Effector memory CD4-positive, alpha-beta T cell (primary cell): ENCODE data around the gene EFCAB12.
"Not testable (repeated sequence)": the region's sequence is repeated elsewhere in the genome, so short reads cannot be mapped to it uniquely, and the experiment has no call there.

Source experiments
- DNase-seq, 3 donors: peaks; one replicate each; pipeline ENCODE4 v3.0.0-alpha.2; 2020
- H3K27ac ChIP-seq: 2 replicates; pipeline ENCODE4 v1.7.0; 2013; ENCODE audit warnings: mild to moderate bottlenecking, low read length, moderate library complexity; ENCODE audit not compliant: insufficient read depth, poor library complexity, severe bottlenecking
- H3K27me3 ChIP-seq: replicated peaks from 2 replicates; pipeline ENCODE4 v1.7.0; 2013; ENCODE audit warnings: mild to moderate bottlenecking, low read length; ENCODE audit not compliant: insufficient read depth, control insufficient read depth, poor library complexity, severe bottlenecking
- H3K36me3 ChIP-seq: 2 replicates; pipeline ENCODE4 v1.7.0; 2013; ENCODE audit warnings: mild to moderate bottlenecking, low read length, moderate library complexity; ENCODE audit not compliant: control insufficient read depth, insufficient read depth
- H3K4me1 ChIP-seq: 2 replicates; pipeline ENCODE4 v1.7.0; 2013; ENCODE audit warnings: low read length, mild to moderate bottlenecking; ENCODE audit not compliant: control insufficient read depth, insufficient read depth, poor library complexity, severe bottlenecking
- H3K4me3 ChIP-seq: 2 replicates; pipeline ENCODE4 v1.7.0; 2013; ENCODE audit warnings: low read length, low read depth, mild to moderate bottlenecking; ENCODE audit not compliant: insufficient read depth, poor library complexity, severe bottlenecking
- H3K9me3 ChIP-seq: 2 replicates; pipeline ENCODE4 v1.7.0; 2013; ENCODE audit warnings: mild to moderate bottlenecking, low read length, moderate library complexity; ENCODE audit not compliant: control insufficient read depth

EFCAB12 gene

DNA sequence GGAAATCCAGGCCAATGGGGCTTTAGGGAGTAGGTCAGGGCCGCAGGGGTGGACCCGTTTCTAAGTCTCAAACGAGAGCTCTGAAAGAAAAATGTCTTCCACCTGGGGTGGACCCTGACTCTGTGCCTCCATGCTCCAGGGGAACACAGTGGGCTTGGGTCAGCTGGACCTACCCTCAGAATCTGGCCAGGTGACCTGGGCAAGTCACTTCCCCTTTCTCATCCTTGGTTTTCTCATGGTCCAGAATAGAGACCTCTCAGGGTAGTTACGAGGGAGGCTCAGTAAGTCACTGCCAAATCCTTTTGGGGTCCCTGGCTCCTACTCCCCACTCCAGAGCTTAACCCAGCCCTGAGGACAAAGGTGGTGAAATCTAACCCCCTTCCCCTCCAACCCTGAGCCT, 25.8 kb downstream of the EFCAB12 start:
- Histone ChIP-seq H3K4me1 (peaks cover 13% of the 10 kb centered on the region), H3K4me3 (no peak overlapping the region), H3K36me3 (no peaks in the 10 kb centered on the region), H3K27me3 (no peaks in the 10 kb centered on the region), H3K9me3 (no peaks in the 10 kb centered on the region), H3K27ac (no peak overlapping the region)
- no peak for DNase-seq

GRCh38 chr3:129402210-129402609, 26.2 kb downstream of the EFCAB12 start:
- Histone ChIP-seq H3K36me3 (no peaks in the 10 kb centered on the region), H3K27ac (no peak overlapping the region), H3K27me3 (no peaks in the 10 kb centered on the region), H3K4me3 (no peak overlapping the region), H3K4me1 (peaks cover 15% of the 10 kb centered on the region), H3K9me3 (no peaks in the 10 kb centered on the region)
- DNase-seq = no peak

GRCh38 chr3:129399895-129400357, 28.5 kb downstream of the EFCAB12 start:
- Histone ChIP-seq H3K9me3 (no peaks in the 10 kb centered on the region), H3K36me3 (peaks cover 12% of the 10 kb centered on the region), H3K27ac (peak overlapping the region; percentile 91), H3K27me3 (no peaks in the 10 kb centered on the region), H3K4me1 (peaks cover 15% of the 10 kb centered on the region), H3K4me3 (no peak overlapping the region)
- no peak for DNase-seq

DNA sequence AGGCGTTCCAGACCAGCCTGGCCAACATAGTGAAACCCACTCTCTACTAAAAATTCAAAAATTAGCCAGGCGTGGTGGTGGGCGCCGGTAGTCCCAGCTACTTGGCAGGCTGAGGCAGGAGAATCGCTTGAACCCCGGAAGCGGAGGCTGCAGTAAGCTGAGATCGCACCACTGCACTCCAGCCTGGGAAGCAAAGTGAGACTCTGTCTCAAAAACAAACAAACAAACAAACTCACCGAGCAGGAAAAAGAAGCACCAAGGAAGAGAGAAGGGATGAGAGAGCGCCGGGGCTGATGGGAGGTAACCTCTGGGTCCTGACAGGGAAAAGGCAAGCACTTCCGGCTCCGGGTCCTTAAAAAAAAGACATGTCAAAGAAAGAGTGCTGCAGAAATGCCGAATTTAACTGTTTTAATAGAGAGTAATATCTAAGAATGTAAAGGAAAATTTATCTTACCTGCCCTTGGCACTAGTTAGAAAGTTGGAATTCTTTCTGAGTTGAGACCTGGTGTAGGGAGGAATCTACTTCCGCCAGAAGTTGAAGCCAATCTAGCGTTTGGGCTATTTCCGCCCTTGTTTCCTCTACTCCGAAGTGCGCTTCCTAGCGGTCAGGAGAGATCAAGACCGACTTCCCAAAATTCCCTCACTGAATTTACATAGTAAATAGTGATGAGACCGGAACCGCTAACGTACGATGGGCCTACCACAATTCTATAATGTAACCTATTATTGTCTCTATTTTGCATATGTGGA, 29.1 kb downstream of the EFCAB12 start:
- peak; percentile 48 to 70 (median 62) for DNase-seq
- Histone ChIP-seq H3K4me1 (peaks cover 15% of the 10 kb centered on the region), H3K27ac (peak overlapping the region; percentile 91), H3K36me3 (peaks cover 12% of the 10 kb centered on the region), H3K4me3 (peak overlapping the region; percentile 88), H3K9me3 (no peaks in the 10 kb centered on the region), H3K27me3 (no peaks in the 10 kb centered on the region)

DNA sequence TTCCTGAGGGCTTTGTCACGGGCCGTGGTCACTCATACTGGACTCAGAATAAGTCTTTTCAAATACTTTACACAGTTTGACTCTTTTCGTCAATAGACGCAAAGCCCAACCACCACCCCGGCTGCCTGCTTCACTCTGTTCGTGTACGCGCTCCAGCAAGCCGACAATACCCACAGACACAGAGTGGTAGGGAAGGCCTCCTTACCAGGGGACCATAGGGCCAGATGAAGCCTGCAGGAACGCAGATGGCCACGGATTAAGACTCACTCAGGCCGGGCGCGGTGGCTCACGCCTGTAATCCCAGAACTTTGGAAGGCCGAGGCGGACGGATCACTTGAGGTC, 29.7 kb downstream of the EFCAB12 start:
- peaks cover 15% of the 10 kb centered on the region for H3K4me1 ChIP-seq
- H3K27me3 ChIP-seq = no peaks in the 10 kb centered on the region
- peak in 1 of 3 donors; percentile 3 for DNase-seq
- peak overlapping the region; percentile 88 for H3K4me3 ChIP-seq
- H3K27ac ChIP-seq = peak overlapping the region; percentile 91
- H3K36me3 ChIP-seq = peaks cover 12% of the 10 kb centered on the region
- no peaks in the 10 kb centered on the region for H3K9me3 ChIP-seq

DNA sequence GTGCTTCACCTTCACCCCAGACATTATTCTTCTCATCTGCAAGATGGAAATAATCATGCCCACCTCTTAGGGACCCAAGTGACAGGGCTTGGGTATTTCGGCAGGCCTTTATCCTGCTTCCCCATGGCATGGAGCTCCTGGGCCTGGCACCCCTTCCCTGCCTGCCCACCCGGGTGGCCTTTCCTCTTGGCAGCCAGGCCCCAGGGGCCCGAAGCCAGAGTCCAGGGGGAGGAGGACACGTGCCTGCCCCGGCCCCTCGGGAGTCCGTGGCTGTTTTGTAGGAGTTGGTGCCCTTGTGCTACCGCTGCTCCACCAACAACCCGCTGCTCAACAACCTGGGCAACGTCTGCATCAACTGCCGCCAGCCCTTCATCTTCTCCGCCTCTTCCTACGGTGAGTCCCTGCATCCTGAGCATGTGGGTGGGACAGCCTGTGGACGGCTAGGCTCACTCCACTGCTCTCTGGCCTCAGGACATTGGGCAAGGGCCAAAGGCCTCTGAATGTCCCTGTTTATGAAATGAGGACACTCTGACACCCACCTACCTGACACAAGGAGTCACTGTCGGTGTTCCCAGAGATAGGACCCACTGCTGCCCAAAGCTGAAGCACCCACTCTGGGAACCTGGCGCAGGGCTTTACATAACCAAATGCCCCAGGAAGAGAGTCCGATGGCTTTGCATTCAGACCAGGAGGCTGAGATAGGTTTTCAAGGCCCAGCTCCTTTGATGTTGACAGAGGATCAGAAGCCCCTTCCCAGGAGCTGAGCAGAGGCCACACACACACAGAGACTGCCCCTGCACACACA, 34.5 kb downstream of the EFCAB12 start:
- not testable (repeated sequence) for H3K9me3 ChIP-seq, H3K4me3 ChIP-seq, H3K27ac ChIP-seq, DNase-seq, H3K27me3 ChIP-seq
- Histone ChIP-seq H3K4me1 (peaks cover 15% of the 10 kb centered on the region), H3K36me3 (peaks cover 34% of the 10 kb centered on the region)

- H3K4me3 ChIP-seq = no peak overlapping the region
- no peaks in the 10 kb centered on the region for H3K9me3 ChIP-seq
- H3K36me3 ChIP-seq = peaks cover 37% of the 10 kb centered on the region
- no peak overlapping the region for H3K27ac ChIP-seq
- H3K4me1 ChIP-seq = peaks cover 8% of the 10 kb centered on the region
- H3K27me3 ChIP-seq = no peaks in the 10 kb centered on the region
- no peak for DNase-seq
These were observed 35.2 kb downstream of the EFCAB12 start for GRCh38 chr3:129393271-129393670.

- not testable (repeated sequence) for H3K27me3 ChIP-seq, H3K4me3 ChIP-seq, H3K27ac ChIP-seq, H3K9me3 ChIP-seq, H3K4me1 ChIP-seq, DNase-seq
- peaks cover 40% of the 10 kb centered on the region for H3K36me3 ChIP-seq
These were observed 36.1 kb downstream of the EFCAB12 start for GRCh38 chr3:129392106-129392887.

- peaks cover 38% of the 10 kb centered on the region for H3K36me3 ChIP-seq
- not testable (repeated sequence) for H3K4me3 ChIP-seq, H3K4me1 ChIP-seq, DNase-seq, H3K27ac ChIP-seq, H3K9me3 ChIP-seq, H3K27me3 ChIP-seq
These were observed 36.9 kb downstream of the EFCAB12 start for GRCh38 chr3:129391583-129391982.
